HG02970 (cell line): ENCODE data around the gene VTI1A.
"Not testable (repeated sequence)": the region's sequence is repeated elsewhere in the genome, so short reads cannot be mapped to it uniquely, and the experiment has no call there.

Source experiments
- ATAC-seq: cut with Tn5 transposase; IDR thresholded peaks from one replicate; pipeline ENCODE4 v1.9.1; 2021; ENCODE audit warnings: mild to moderate bottlenecking, moderate library complexity, moderate number of reproducible peaks; ENCODE audit not compliant: unreplicated experiment, low FRiP score

The VTI1A gene

DNA sequence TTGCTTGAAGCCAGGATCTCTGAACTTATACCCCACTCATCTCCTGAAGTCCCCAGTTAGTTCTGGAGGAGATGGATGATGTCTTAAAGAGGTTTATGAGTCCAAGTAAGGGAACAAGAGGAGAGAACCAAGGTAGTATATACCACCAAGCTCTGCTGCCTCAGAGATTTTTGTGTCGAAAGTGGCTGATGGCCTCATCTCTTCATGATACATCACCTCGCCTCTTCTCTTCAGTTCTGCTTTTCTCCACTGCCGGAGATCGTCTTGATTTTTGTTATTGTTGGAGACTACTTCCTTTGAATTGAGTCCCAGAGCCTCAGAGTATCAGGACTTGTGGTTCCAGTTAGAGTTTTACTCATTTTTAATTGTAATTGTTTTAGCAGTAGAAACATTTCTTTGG, 1.9 kb downstream of the VTI1A start:
- no peak for ATAC-seq

DNA sequence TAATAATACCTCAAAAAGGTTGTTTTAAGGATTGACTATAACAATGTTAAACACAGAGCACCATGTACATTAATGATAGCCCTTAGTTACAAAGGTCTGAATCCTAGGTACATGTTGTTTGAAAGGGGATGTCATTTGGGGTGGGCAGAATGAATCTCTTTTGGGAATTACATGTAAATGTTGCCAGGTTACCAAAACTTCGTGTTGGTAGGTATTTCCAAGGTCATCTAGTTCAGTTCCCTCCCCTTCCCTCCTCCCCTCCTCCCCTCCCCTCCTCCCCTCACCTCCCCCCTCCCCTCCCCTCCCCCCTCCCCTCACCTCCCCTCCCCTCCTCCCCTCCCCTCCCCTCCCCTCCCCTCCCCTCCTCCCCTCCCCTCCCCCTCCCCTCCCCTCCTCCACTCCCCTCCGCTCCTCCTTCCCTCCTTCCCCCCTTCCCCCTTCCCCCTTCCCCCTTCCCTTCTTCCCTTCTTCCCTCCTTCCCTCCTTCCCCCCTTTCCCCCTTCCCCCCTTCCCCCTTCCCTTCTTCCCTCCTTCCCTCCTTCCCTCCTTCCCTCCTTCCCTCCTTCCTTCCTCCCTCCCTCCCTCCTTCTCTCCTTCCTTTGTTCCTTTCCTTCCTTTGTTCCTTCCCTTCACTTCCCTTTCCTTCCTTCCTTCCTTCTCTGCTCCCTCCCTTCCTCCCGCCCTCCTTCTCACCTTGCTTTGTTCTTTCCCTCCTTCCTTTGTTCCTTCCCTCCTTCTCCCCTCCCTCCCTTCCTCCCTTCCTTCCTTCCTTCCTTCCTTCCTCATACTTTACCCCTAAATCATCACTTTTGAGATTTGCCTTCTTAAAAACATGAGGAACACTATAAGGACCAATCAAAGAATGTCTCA, 8.1 kb downstream of the VTI1A start:
- ATAC-seq, result no peak

DNA sequence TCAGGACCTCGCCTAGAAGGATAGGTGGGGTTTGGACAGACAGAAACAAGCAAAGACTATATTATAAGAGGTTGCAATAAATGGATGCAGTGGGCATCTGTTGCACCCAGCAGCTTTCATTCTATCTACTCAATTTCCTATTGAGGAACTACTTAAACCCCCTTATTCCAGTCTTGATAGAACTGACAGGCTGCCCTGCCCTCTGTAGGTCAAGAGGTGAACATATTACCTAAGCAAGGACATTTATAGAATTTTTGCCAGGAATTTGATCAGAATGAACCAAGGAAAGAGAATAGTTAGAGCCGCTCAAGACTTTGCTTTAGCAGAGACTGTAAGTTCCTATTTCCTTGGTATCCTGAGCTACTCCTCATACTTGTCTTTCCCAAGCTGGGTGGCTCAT, 9.5 kb downstream of the VTI1A start:
- no peak for ATAC-seq

- ATAC-seq, result no peak
Measured at GRCh38 chr10:112460366-112460765, 13.4 kb downstream of the VTI1A start.

- no peak for ATAC-seq
Measured at GRCh38 chr10:112461029-112461887, 14.2 kb downstream of the VTI1A start.

- ATAC-seq, result not testable (repeated sequence)
Measured at GRCh38 chr10:112464074-112464473, 17.1 kb downstream of the VTI1A start.

GRCh38 chr10:112465299-112465883, 18.4 kb downstream of the VTI1A start:
- no peak for ATAC-seq

GRCh38 chr10:112466802-112467201, 19.8 kb downstream of the VTI1A start:
- no peak for ATAC-seq

DNA sequence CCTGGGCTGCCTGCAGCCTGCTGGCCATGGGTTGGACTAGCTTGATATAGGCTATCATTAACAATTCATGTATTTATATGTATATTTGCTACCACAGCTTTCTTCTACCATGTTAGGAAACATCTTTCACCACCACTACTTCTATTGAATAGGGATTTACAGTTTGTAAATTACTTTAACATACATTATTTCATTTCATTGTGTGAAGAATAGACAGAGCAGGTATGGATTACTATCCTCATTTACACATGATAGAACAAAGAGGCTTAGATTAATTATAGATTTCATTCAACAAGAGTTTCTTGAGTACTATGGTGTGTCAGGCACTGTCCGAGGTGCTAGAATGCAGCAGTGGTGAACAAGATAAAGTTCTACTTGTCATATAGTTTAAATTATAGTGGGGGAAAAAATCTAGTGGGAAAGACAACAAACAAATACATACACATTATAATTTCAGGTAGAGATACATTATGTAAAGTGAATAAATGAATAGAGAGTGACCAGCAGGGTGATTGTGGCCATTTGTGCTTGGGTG, 20.6 kb downstream of the VTI1A start:
- no peak for ATAC-seq

GRCh38 chr10:112471878-112472487, 25.0 kb downstream of the VTI1A start:
- no peak for ATAC-seq

DNA sequence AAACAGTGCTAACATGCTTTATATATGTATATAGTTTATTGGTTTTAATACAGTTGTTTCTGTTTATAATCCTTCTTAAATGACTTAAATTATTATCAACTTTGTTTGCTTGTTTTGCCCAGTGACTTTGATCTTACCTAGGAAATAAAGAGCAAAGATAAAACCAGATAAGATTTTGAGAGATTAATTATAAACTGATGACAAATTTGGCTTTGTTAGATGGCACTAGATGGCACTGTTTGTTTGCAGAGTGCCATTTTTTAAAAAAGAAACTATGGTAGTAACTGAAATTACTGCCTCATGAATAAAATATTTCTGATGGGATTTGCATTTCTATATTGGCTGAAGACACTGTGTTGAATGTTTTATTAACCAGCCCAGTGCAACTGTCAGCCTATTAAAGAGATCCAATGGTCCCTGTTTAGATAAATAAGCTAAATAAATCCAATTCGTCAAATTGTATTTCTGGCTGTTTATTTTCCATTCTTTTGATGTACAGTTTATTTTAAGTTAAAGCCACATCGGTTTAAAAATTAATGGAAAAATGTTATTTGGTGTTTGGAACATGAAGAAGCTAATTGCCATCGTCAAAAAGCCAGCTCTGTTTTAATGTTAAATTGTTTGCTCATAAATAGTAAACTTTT, 28.7 kb downstream of the VTI1A start:
- ATAC-seq, result no peak

GRCh38 chr10:112481602-112482001, 34.6 kb downstream of the VTI1A start:
- no peak for ATAC-seq

DNA sequence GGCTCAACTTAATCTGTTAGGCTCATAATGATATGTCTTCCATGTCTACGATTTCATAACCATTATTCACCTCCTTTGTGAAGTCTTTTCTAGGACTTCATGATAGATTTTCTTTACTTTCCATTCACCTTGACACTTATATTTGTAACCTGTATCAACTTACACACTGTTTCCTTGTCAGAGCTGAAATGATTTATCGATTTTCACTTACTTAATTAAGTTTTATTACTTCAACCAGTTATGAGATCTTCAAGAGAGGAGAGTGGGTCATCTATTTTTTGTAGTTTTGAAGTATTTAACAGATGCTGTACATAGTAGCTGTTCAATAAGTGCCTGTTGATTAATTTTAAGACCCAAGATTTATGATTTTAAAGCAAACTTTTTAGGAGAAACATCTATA, 37.4 kb downstream of the VTI1A start:
- no peak for ATAC-seq

GRCh38 chr10:112487964-112488363, 40.9 kb downstream of the VTI1A start:
- no peak for ATAC-seq

DNA sequence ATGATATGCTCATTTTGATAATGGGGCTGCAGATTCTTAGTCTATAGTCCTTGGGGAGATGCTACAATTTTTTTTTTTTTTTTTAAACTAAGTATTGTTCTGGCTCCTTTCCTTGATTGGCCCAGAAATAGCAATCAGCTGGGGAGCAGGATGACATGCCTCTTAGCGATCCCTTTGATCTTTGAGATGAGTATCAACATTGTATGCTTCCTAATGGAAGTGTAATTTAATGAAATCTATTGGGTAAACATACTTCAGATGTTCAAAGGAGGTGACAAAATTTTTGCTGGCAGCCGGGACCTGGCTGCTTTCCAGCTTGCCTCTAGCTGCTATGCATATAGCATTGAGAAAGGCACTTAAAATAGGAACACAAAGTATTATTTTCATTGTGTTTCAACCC, 43.5 kb downstream of the VTI1A start:
- no peak for ATAC-seq

DNA sequence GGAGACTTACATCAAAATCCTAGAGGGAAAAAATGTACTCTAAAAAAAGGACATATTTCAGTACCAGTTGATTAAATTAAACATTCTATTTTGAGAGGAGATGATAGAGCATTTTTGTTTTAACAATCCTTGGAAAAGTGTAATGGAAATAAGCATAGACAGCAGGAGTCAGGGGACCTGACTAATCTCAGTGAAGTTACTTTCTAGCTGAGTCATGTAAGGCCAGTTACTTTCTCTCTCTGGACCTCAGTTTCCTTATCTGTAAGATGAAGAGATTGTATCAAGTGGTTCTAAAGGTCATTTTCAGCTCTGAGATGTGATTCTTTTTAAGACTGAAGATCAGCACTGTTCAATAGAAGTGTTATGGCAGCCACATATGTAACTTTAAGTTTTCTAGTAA, 44.1 kb downstream of the VTI1A start:
- ATAC-seq, result no peak

GRCh38 chr10:112492736-112493135, 45.7 kb downstream of the VTI1A start:
- no peak for ATAC-seq

- ATAC-seq, result no peak
Measured at GRCh38 chr10:112497347-112497950, 50.4 kb downstream of the VTI1A start.

DNA sequence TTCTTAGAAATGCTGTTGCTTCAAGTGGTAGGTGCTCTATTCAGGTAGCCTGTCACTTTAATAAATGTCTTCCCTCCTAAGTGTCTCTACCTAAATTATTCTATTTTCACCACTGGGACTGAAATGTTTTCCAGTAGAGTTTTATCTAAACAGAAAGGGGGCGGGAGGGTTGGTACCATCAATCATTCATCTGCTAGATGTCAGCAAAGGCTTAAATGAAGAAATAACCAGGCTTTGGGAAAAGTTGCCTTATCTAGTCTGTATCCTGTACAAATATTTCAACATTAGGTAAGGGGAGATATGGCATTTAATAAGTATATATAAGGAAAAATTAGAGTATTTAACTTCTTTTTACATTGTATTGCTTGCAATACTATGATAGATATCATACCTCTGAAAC, 51.8 kb downstream of the VTI1A start:
- no peak for ATAC-seq

DNA sequence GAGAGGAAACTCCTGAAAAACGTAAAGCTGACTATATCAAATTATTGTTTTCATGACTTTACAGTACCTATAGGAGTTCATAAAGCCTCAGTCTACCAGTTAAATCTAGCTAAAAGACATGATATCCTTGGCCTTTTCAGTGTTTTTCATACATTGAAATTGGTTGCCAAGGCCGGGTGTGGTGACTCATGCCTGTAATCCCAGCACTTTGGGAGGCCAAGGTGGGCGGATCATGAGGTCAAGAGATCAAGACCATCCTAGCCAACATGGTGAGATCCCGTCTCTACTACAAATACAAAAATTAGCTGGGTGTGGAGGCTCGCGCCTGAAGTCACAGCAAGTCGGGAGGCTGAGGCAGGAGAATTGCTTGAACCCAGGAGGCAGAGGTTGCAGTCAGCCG, 53.0 kb downstream of the VTI1A start:
- ATAC-seq, result not testable (repeated sequence)
